HL-60 (cell line): ENCODE results near the gene NRXN3.

ENCODE experiments used
- CTCF ChIP-seq: IDR thresholded peaks from one replicate; pipeline ENCODE4 v1.5.1; 2011; ENCODE audit warnings: low read length, control low read depth, inconsistent platforms; ENCODE audit not compliant: insufficient read depth
- POLR2AphosphoS5 ChIP-seq: IDR thresholded peaks from 2 replicates; pipeline ENCODE4 v1.6.1; 2012; ENCODE audit warnings: low read depth
- REST ChIP-seq: IDR thresholded peaks from 2 replicates; pipeline ENCODE4 v1.6.1; 2012; ENCODE audit warnings: low read depth; ENCODE audit not compliant: insufficient replicate concordance
- SPI1 ChIP-seq: IDR thresholded peaks from 2 replicates; pipeline ENCODE4 v1.6.1; 2012; ENCODE audit warnings: low read depth, mild to moderate bottlenecking, borderline replicate concordance

GRCh38 chr14:79540394-79540793 is 1370.2 kb downstream of the NRXN3 start:
- TF ChIP-seq CTCF: no peak
- no peak for TF ChIP-seq POLR2AphosphoS5
- no peak for TF ChIP-seq REST
- TF ChIP-seq SPI1: no peak
